T47D (cell line): ENCODE results near the gene TMEM167B.

Experiments used
- DNase-seq, 2 experiments: peaks; one replicate each; pipeline versions ENCODE4 v3.0.0 to v3.0.0-alpha.2; 2011 to 2012; ENCODE audit warnings: low read depth in 1 of 2, low spot score in 1 of 2
- JUND ChIP-seq: IDR thresholded peaks from 2 replicates; pipeline ENCODE4 v1.6.1; 2012; ENCODE audit warnings: low read depth
- in situ Hi-C: cut with HindIII; loops from 2 replicates; pipeline ENCODE4 v1.10.0; 2016; ENCODE audit warnings: low sequenced_read_pairs, low pct_unique_long_range_greater_than_20kb

Gene TMEM167B

DNA sequence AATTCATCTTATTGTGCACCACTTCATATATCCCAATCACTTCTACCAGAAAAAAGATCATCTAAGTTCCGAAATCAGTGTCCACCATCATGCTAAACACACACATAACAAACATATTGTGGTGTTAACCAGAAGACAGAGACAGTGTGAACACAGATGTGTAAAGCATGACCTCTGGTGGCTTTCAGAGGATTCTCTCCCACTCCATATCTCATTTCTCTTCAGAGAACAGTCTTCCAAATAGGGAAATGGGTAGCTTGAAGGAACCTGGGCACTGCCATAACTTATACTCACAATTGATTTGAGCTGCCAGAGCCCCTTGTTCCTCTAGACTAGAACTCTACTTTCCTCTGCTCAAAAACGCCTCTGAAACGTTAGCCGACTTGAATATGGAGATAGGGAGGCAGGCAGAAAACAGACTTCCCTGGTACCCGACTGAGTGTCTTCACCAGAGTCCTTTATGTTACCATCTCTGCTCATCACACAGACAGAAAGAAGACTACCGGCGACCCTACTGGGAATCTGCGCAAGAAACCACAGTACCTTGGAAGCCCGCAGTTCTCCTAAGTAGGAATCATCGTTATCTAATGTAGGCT lies 21.6 kb downstream of the TMEM167B start:
- peak in 1 of 2 experiments; percentile 55 for DNase-seq
- in situ Hi-C loops: no loop called here
- no peak for TF ChIP-seq JUND

DNA sequence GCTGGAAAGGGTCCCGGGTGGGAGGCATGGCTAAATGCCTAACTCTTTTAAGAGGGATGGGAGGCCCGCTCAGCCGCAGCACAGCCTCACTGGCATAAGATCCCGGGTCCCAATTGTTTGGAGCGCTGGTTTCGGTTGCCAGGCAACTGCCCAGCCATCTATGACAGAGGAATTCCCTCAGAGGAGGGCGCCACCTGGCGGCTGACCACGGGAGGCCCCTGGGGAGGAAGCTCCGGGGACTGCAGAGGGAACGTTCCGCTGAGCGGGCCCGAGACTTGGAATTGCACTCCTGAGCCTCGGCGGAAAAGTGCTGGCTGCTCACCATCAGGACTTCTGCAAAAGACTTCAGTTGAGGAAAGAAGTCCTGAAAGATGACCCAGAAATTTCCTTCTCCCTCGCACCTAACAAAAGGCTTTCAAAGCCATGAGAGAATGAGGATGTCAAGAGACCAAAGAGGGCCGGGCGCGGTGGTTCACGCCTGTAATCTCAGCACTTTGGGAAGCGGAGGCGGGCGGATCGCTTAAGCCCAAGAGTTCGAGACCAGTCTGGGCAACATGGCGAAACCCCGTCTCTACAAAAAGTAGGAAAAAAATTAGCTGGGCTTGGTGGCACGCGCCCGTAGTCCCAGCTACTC lies 22.2 kb downstream of the TMEM167B start:
- TF ChIP-seq JUND: no peak
- DNase-seq: peak in 1 of 2 experiments; percentile 88
- in situ Hi-C loops: no loop called here

DNA sequence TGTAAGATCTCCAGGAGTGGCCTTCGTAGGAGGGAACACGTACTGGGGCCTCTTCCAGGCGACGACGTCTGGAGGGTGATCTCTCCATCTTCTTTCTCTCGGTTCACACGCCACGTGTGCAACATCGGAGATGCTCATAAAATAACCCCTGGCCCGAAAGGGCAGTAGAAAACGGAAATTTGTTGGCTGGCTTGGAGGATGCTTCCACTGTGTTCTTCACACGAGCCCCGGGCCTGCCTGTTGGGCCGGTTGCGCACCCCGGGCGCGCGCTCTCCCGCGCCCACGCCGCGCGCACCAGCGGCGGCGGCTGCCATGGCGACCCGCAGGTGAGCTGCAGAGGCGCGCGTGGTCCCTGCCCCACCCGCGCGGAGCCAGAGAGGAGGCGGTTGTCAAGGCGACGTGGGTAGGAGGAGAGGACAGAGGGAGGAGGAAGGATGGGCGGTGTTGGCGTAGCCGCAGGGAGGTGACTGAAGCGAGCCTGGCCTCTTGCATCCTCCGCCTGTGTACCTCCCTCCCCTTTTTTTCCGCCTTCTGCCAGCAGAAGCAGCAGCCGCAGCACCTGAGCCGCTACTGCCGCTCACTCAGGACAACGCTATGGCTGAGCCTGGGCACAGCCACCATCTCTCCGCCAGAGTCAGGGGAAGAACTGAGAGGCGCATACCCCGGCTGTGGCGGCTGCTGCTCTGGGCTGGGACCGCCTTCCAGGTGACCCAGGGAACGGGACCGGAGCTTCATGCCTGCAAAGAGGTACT lies 23.2 kb downstream of the TMEM167B start, which contains the start of gene ELAPOR1:
Gene ELAPOR1, plus strand, starts transcription at position 526 of the 752 bp plus-strand sequence. Its CDS starts 69 bp downstream, at position 595.
- DNase-seq: peak in 1 of 2 experiments; percentile 94
- TF ChIP-seq JUND: no peak
- in situ Hi-C loops: no loop called here

DNA sequence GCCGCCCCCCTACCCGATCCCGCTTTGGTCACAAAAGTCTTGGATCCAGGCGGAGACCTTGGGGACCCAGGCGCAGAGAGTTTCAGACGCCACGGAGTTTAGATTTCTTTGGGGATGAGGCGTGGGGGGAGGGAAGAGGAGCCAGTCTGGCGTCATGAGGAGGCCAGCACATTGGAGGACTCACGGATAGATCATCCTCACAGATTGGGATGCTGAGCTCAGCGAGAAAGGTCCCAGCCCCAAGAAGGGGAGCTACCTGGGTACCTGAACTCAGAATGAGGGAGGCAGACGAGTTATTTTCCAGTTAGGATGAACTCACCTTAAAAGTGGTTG lies 23.7 kb downstream of the TMEM167B start:
- DNase-seq: peak in 1 of 2 experiments; percentile 46
- no peak for TF ChIP-seq JUND
- in situ Hi-C loops: no loop called here

DNA sequence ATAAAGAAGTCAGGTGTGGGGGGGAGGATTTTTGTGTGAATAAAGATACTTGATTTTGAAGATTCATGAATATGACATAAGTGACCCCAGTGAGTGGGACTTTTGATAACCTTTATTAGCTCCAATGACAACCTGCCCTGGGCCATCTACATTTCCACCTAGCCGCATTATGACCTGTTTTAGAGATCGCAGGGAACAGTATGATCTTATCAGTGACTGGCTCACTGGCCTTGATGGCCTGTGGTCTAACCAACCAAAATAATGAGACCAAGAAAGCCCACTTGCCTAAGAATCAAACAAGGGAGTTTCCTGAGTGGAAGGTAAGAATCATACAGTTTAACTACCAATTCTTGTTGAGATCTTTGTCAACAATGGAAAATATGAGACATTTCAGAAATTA lies 25.1 kb downstream of the TMEM167B start:
- in situ Hi-C loops: no loop called here
- DNase-seq: no peak
- TF ChIP-seq JUND: no peak

DNA sequence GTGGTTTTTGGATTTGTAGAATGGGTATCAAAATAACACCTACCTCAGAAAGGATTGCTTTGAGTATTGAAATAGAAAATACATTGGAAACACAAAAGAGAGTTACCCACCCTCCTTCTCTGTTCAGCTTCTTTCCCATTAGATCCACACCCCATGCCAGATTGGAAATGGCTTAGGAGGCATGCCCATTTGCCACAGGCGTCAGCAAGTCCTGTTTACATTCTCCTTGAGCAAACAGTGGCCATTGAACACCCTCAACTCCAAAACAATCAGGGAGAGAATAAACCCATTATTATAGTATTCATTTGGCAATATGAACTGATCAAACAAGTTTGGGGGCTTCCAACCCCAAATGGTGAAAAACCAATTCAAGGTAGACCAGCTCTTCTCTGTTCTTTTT lies 25.7 kb downstream of the TMEM167B start:
- in situ Hi-C loops: no loop called here
- peak in 1 of 2 experiments; percentile 79 for DNase-seq
- TF ChIP-seq JUND: no peak

DNA sequence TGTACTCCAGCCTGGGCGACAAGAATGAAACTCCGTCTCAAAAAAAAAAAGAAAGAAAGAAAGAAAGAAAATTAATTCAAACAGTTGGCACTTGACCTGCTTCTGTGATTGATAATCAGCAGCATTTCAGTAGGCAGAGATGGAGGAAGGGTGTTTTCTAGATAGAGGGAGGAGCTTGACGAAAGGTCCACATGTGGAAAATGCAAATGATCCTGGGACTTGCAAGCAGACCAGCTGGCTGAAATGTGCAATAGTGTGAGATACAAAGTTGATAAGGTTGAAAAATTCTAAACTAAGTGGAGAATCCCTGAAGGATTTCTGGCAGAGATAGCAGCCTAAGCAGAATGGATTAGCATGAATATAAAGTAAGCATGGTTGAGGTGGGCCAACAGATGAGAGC lies 27.5 kb downstream of the TMEM167B start:
- DNase-seq: no peak
- TF ChIP-seq JUND: no peak
- in situ Hi-C loops: no loop called here

DNA sequence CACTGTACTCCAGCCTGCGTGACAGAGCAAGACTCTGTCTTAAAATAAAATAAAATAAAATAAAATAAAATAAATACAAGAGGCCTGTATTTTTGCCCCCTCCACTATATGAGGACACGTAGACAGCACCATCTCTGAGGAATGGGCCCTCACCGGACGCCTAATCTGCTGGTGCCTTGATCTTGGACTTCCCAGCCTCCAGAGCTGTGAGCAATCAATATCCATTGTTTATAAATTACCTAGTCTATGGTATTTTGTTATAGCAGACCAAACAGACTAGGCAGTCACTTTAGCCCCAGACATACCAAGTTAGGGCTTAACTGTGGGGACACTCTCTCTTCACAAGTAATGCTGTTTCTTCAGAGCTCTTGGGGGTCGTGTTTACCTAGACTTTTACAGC lies 29.8 kb downstream of the TMEM167B start:
- no peak for TF ChIP-seq JUND
- no peak for DNase-seq
- in situ Hi-C loops: no loop called here

DNA sequence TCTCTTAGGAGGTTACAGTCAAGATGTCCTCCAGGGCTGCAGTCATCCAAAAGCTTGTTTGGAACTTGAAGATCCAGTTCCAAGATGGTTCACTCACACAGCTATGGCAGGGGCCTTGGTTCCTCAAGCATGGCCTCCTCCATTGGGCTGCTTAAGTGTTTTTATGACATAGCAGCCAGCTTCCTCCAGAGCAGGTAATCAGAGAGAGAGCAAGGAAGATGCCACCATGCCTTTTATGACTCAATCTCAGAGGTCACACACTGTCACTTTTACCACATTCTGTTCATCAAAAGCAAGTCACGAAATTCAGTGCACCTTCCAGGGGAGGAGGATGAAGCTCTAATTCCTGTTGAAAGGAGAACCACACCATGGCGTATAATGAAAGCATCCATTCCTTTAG lies 40.5 kb downstream of the TMEM167B start:
- in situ Hi-C loops: no loop called here
- DNase-seq: no peak
- no peak for TF ChIP-seq JUND

DNA sequence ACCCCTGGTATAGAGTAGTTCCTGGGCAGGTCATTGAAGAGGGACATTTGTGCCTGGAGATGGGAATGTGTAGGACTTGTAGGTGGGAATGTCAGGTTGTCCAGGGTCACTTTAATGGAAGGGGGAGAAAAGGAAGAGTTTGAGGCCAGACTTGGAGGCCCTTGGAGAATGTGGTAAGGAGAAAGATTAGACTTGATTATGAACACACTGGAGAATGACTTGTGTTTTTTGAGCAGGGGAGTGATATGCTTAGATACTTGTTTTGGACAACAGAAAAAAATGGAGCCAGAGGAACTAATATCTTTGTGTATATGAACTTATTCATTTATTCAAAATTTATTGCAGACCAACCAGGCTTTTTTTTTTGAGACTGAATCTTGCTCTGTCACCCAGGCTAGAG lies 41.2 kb downstream of the TMEM167B start:
- in situ Hi-C loops: no loop called here
- DNase-seq: no peak
- no peak for TF ChIP-seq JUND

DNA sequence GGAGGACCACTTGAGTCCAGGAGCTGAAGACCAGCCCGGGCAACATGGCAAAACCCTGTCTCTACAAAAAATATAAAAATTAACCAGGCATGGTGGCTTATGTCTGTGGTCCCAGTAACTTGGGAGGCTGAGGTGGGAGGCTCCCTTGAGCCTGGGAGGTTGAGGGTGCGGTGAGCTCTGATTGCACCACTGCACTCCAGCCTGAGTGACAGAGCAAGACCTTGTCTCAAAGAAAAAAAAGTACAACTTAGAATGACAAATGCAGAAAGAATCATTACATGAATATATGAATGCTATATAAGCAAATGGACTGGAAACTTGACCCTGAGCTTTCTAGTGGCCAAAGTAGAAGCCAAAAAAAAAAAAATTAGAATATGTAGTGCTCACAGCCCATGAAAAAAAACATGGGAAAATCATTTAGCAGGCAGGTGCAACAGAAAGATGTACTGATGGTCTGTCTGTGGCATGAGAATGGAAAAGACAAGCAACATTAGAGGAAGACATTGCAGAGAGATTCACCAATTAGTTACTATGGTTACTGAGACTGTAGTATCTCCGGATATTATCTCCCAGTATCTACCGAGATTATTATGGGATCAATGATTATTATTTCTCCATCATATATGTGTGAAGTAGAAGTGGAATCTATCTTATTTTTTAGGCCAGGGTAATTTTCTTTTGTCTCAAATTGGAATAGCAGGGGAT lies 42.6 kb downstream of the TMEM167B start:
- DNase-seq: no peak

DNA sequence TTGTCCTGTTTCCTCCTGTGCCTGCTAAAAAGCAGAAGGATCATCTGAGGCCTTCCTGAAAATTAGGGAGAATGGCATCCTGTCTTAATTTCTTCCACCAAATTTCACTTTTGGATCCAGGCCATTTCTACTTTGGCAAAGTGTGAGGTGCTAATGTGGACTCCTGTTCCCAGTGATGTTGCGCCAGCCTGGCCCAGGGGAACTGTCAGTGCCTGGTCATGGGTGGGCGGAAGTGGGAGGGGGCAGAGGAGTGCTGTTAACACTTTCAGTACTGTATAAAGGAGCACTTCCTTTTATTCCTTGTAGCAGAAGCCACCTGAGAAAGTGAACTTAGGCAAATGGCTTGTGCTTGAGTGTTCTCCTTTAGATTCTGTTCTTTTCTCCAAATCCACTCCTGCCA lies 43.3 kb downstream of the TMEM167B start:
- DNase-seq: no peak
- TF ChIP-seq JUND: no peak
- in situ Hi-C loops: no loop called here

More for the DNA sequence above, 42.6 kb downstream of the TMEM167B start:
- TF ChIP-seq JUND: no peak
- in situ Hi-C loops: no loop called here

DNA sequence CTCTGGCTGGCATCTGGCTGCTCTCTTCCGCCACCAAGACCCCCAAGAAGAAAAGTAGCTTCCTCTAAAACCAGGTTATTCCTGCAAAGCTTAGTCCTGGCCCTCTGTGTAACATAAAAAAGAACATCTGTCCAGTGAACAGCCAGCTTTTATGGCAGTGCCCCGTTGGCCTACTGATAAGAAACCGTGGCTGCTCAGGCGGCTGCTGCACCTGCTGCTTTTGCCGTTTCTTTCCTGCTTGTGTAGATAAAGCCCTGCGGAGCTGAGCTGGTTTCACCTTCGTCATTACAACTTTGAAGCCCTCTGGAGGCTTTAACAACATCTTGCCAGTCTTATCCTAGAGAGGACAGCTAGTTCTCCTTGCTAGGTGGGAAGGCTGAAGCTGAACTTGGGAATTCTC lies 43.9 kb downstream of the TMEM167B start:
- no peak for TF ChIP-seq JUND
- in situ Hi-C loops: no loop called here
- DNase-seq: no peak
